ENCODE measurements around the gene TMEM170A.

TMEM170A gene

DNA sequence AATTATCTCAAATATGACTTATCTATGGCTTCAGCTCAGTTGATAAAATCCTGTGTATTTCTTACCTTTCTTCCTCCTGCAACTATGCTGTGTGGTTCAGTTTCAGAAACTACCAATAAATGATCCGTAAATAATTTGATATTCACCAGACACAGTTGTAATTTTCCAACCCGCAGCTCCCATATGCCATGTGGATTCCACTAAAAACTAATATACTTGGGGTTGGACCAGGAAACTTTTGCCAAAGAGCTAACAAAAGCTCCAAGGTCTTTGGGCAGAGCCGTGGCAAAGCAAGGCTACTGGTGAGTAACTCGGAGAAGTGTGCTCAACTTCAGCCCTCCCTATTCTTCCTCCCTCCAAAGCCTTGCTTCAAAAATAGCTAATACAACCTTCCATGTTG lies 33.1 kb upstream of the TMEM170A start:
- Histone ChIP-seq H3K4me2 (ENCODE audit: low read length, poor library complexity, severe bottlenecking) (no peak overlapping the region), H3K18ac (ENCODE audit: low read depth in 1 of 2, low read length in 2 of 2) (no peak overlapping the region), H2BK12ac (ENCODE audit: low read length in 2 of 2) (no peak overlapping the region), H3K79me1 (replicated peaks; ENCODE audit: low read length, poor library complexity, severe bottlenecking) (no peaks in the 10 kb centered on the region), H3K14ac (ENCODE audit: low read length in 2 of 2) (no peak overlapping the region), H3K9me3 (ENCODE audit: control insufficient read depth, low read length) (no peaks in the 10 kb centered on the region), H2BK5ac (ENCODE audit: low read depth, low read length, poor library complexity, severe bottlenecking) (no peak overlapping the region), H3K23ac (ENCODE audit: low read length in 2 of 2) (no peak overlapping the region), H3K4ac (ENCODE audit: low read depth in 1 of 2, low read length in 2 of 2) (no peak overlapping the region), H3K27me3 (ENCODE audit: control insufficient read depth in 1 of 2, insufficient read depth in 1 of 2, low read length in 2 of 2) (peaks cover 30 to 34% of the 10 kb centered on the region in 2 experiments), H2AFZ (ENCODE audit: low read depth, low read length) (no peak overlapping the region), H3K4me1 (ENCODE audit: control insufficient read depth, insufficient read depth, low read depth, low read length) (peaks cover 10% of the 10 kb centered on the region), H2BK120ac (ENCODE audit: low read depth, low read length) (no peak overlapping the region), H3K4me3 (ENCODE audit: insufficient read depth in 1 of 2, low read depth in 1 of 2, low read length in 2 of 2) (no peak overlapping the region), H3K9ac (ENCODE audit: low read length) (no peak overlapping the region), H3K27ac (ENCODE audit: low read length, poor library complexity, severe bottlenecking) (no peak overlapping the region), H3K36me3 (ENCODE audit: control insufficient read depth in 1 of 2, insufficient read depth in 2 of 2, low read depth in 1 of 2, low read length in 2 of 2) (no peaks in the 10 kb centered on the region), H4K91ac (ENCODE audit: low read length) (no peak overlapping the region), H2BK15ac (ENCODE audit: low read depth, poor library complexity, severe bottlenecking) (no peak overlapping the region), H4K8ac (ENCODE audit: low read length) (no peak overlapping the region), H2AK5ac (ENCODE audit: low read length, severe bottlenecking) (no peak overlapping the region)
- DNase-seq, result no peak
- WGBS, result 91% methylated on average over 4 of the region's 4 CpGs

DNA sequence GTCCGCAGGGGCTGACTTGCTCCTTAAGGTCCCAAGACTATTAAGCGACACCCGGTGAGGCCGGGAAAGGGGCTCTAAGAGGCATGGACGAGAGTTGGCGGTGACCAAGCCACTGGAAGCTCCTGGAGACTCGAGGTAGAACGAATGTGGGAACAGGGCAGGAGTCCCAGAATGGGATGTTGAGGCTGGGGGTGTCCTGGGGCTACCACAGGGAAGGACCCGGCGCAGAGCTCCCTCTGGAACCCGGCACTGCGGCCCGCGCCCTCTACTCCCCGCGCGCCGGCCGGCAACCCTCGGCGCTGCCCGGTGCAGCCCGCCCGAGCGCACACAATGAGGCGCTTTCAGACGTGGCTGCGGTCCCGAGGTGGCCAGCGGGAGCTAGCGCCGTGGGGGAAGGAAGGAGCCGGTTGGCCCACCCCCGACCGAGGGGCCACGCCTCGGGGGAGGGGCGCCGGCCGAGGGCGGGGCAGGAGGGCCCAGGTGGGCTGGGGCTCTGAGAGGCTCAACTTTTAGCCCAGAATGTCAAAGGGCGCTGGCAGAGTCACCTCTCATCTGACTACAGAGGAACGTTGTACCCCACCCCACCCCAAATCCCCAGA lies 30.7 kb upstream of the TMEM170A start, which contains the start of gene CHST6:
TSS of gene CHST6 (minus strand) at position 366 of the 599 bp plus-strand sequence. CDS start 15,613 bp downstream, outside the sequence.
- H2BK12ac ChIP-seq (ENCODE audit: low read length in 2 of 2), result no peak within 1 kb of the TSS
- H3K9ac ChIP-seq (ENCODE audit: low read length), result peak within 1 kb of the TSS; percentile 54
- WGBS, result 2% methylated on average over 34 of the region's 43 CpGs
- H3K18ac ChIP-seq (ENCODE audit: low read depth in 1 of 2, low read length in 2 of 2), result peak within 1 kb of the TSS in 1 of 2 experiments; percentile 30
- H3K9me3 ChIP-seq (ENCODE audit: control insufficient read depth, low read length), result no peaks in the 10 kb centered on the region
- peaks cover 39 to 43% of the 10 kb centered on the region in 2 experiments for H3K27me3 ChIP-seq (ENCODE audit: control insufficient read depth in 1 of 2, insufficient read depth in 1 of 2, low read length in 2 of 2)
- no peak within 1 kb of the TSS for H4K91ac ChIP-seq (ENCODE audit: low read length)
- H3K36me3 ChIP-seq (ENCODE audit: control insufficient read depth in 1 of 2, insufficient read depth in 2 of 2, low read depth in 1 of 2, low read length in 2 of 2), result no peaks in the 10 kb centered on the region
- H2AFZ ChIP-seq (ENCODE audit: low read depth, low read length), result peak within 1 kb of the TSS; percentile 75
- H3K4me3 ChIP-seq (ENCODE audit: insufficient read depth in 1 of 2, low read depth in 1 of 2, low read length in 2 of 2), result peak within 1 kb of the TSS; percentile 2 to 74
- peak; percentile 16 for DNase-seq
- no peak within 1 kb of the TSS for H3K4ac ChIP-seq (ENCODE audit: low read depth in 1 of 2, low read length in 2 of 2)
- H3K27ac ChIP-seq (ENCODE audit: low read length, poor library complexity, severe bottlenecking), result no peak within 1 kb of the TSS
- H2AK5ac ChIP-seq (ENCODE audit: low read length, severe bottlenecking), result peak within 1 kb of the TSS; percentile 22
- peak within 1 kb of the TSS in 1 of 2 experiments; percentile 67 for H3K14ac ChIP-seq (ENCODE audit: low read length in 2 of 2)
- no peak within 1 kb of the TSS for H2BK5ac ChIP-seq (ENCODE audit: low read depth, low read length, poor library complexity, severe bottlenecking)
- H2BK120ac ChIP-seq (ENCODE audit: low read depth, low read length), result peak within 1 kb of the TSS; percentile 19
- H2BK15ac ChIP-seq (ENCODE audit: low read depth, poor library complexity, severe bottlenecking), result peak within 1 kb of the TSS; percentile 23
- H3K23ac ChIP-seq (ENCODE audit: low read length in 2 of 2), result no peak within 1 kb of the TSS
- H3K4me1 ChIP-seq (ENCODE audit: control insufficient read depth, insufficient read depth, low read depth, low read length), result peaks cover 13% of the 10 kb centered on the region
- H3K79me1 ChIP-seq (replicated peaks; ENCODE audit: low read length, poor library complexity, severe bottlenecking), result no peaks in the 10 kb centered on the region
- H3K4me2 ChIP-seq (ENCODE audit: low read length, poor library complexity, severe bottlenecking), result peak within 1 kb of the TSS; percentile 75
- peak within 1 kb of the TSS; percentile 15 for H4K8ac ChIP-seq (ENCODE audit: low read length)

DNA sequence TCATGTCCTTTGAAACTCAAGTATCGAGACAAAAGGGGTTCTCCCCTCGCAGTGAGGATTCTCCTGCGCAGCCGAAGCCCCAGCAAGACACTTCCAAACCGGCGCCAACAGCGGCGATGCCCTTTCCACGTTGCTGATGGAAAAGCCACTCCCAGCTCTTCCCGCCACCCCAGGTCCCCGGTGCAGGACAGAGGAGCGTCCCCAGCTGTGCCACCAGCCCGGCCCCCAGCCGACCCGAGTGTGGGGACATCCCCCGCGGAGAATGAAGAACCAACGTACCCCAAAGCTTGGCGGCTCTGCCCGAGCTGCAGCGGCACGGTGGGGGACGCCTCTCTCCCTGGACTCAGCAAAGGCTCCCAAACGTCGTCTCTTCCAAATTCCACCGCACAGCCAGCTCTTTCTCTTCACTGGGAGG lies 30.2 kb upstream of the TMEM170A start:
- no peak overlapping the region for H3K23ac ChIP-seq (ENCODE audit: low read length in 2 of 2)
- H4K8ac ChIP-seq (ENCODE audit: low read length), result no peak overlapping the region
- no peak overlapping the region for H3K27ac ChIP-seq (ENCODE audit: low read length, poor library complexity, severe bottlenecking)
- H2AFZ ChIP-seq (ENCODE audit: low read depth, low read length), result peak overlapping the region; percentile 75
- H3K18ac ChIP-seq (ENCODE audit: low read depth in 1 of 2, low read length in 2 of 2), result peak overlapping the region in 1 of 2 experiments; percentile 30
- WGBS, result 6% methylated on average over 26 of the region's 26 CpGs
- peaks cover 13% of the 10 kb centered on the region for H3K4me1 ChIP-seq (ENCODE audit: control insufficient read depth, insufficient read depth, low read depth, low read length)
- H3K36me3 ChIP-seq (ENCODE audit: control insufficient read depth in 1 of 2, insufficient read depth in 2 of 2, low read depth in 1 of 2, low read length in 2 of 2), result no peaks in the 10 kb centered on the region
- H3K79me1 ChIP-seq (replicated peaks; ENCODE audit: low read length, poor library complexity, severe bottlenecking), result no peaks in the 10 kb centered on the region
- H3K27me3 ChIP-seq (ENCODE audit: control insufficient read depth in 1 of 2, insufficient read depth in 1 of 2, low read length in 2 of 2), result peaks cover 39 to 43% of the 10 kb centered on the region in 2 experiments
- no peak overlapping the region for H2BK120ac ChIP-seq (ENCODE audit: low read depth, low read length)
- no peaks in the 10 kb centered on the region for H3K9me3 ChIP-seq (ENCODE audit: control insufficient read depth, low read length)
- no peak overlapping the region for H3K4ac ChIP-seq (ENCODE audit: low read depth in 1 of 2, low read length in 2 of 2)
- peak overlapping the region; percentile 75 for H3K4me2 ChIP-seq (ENCODE audit: low read length, poor library complexity, severe bottlenecking)
- no peak overlapping the region for H4K91ac ChIP-seq (ENCODE audit: low read length)
- H3K9ac ChIP-seq (ENCODE audit: low read length), result peak overlapping the region; percentile 54
- H3K14ac ChIP-seq (ENCODE audit: low read length in 2 of 2), result no peak overlapping the region
- DNase-seq, result no peak
- no peak overlapping the region for H2AK5ac ChIP-seq (ENCODE audit: low read length, severe bottlenecking)
- no peak overlapping the region for H2BK5ac ChIP-seq (ENCODE audit: low read depth, low read length, poor library complexity, severe bottlenecking)
- peak overlapping the region; percentile 23 for H2BK15ac ChIP-seq (ENCODE audit: low read depth, poor library complexity, severe bottlenecking)
- H3K4me3 ChIP-seq (ENCODE audit: insufficient read depth in 1 of 2, low read depth in 1 of 2, low read length in 2 of 2), result peak overlapping the region in 1 of 2 experiments; percentile 74
- no peak overlapping the region for H2BK12ac ChIP-seq (ENCODE audit: low read length in 2 of 2)

DNA sequence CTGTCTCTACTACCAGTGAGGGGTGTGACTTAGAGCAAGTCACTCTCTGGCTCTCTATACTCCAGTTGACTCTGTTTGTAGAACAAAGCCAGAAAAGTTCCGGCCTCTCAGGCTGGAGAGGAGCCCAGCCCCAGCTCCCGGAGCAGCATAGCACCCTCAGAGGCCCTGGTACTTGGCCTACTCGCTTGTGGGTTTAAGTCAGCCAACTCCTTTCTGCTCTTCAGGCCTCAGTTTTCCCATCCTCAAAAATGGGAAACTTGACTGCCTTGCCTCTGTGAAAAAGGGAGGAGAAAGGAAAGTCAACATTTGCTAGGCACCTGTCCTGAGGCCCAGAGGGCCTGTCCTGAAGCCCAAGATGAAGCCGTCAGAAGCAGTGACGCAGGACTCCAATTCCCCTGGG lies 29.7 kb upstream of the TMEM170A start:
- H3K18ac ChIP-seq (ENCODE audit: low read depth in 1 of 2, low read length in 2 of 2), result no peak overlapping the region
- no peak overlapping the region for H3K14ac ChIP-seq (ENCODE audit: low read length in 2 of 2)
- peaks cover 39 to 43% of the 10 kb centered on the region in 2 experiments for H3K27me3 ChIP-seq (ENCODE audit: control insufficient read depth in 1 of 2, insufficient read depth in 1 of 2, low read length in 2 of 2)
- H2BK12ac ChIP-seq (ENCODE audit: low read length in 2 of 2), result no peak overlapping the region
- H2BK15ac ChIP-seq (ENCODE audit: low read depth, poor library complexity, severe bottlenecking), result no peak overlapping the region
- no peak overlapping the region for H2AFZ ChIP-seq (ENCODE audit: low read depth, low read length)
- WGBS, result 86% methylated on average over 4 of the region's 5 CpGs
- no peak for DNase-seq
- H2BK5ac ChIP-seq (ENCODE audit: low read depth, low read length, poor library complexity, severe bottlenecking), result no peak overlapping the region
- H3K4me2 ChIP-seq (ENCODE audit: low read length, poor library complexity, severe bottlenecking), result peak overlapping the region; percentile 75
- peaks cover 13% of the 10 kb centered on the region for H3K4me1 ChIP-seq (ENCODE audit: control insufficient read depth, insufficient read depth, low read depth, low read length)
- H2BK120ac ChIP-seq (ENCODE audit: low read depth, low read length), result no peak overlapping the region
- no peak overlapping the region for H4K8ac ChIP-seq (ENCODE audit: low read length)
- no peak overlapping the region for H3K4ac ChIP-seq (ENCODE audit: low read depth in 1 of 2, low read length in 2 of 2)
- H2AK5ac ChIP-seq (ENCODE audit: low read length, severe bottlenecking), result no peak overlapping the region
- no peak overlapping the region for H3K27ac ChIP-seq (ENCODE audit: low read length, poor library complexity, severe bottlenecking)
- no peak overlapping the region for H3K9ac ChIP-seq (ENCODE audit: low read length)
- no peaks in the 10 kb centered on the region for H3K9me3 ChIP-seq (ENCODE audit: control insufficient read depth, low read length)
- H3K36me3 ChIP-seq (ENCODE audit: control insufficient read depth in 1 of 2, insufficient read depth in 2 of 2, low read depth in 1 of 2, low read length in 2 of 2), result no peaks in the 10 kb centered on the region
- H3K4me3 ChIP-seq (ENCODE audit: insufficient read depth in 1 of 2, low read depth in 1 of 2, low read length in 2 of 2), result peak overlapping the region in 1 of 2 experiments; percentile 74
- no peak overlapping the region for H4K91ac ChIP-seq (ENCODE audit: low read length)
- no peak overlapping the region for H3K23ac ChIP-seq (ENCODE audit: low read length in 2 of 2)
- H3K79me1 ChIP-seq (replicated peaks; ENCODE audit: low read length, poor library complexity, severe bottlenecking), result no peaks in the 10 kb centered on the region
